ENCODE data around the gene KLK5.

Gene KLK5

GRCh38 chr19:50924586-50924985 is 28.3 kb downstream of the KLK5 start:
- TF ChIP-seq CTCF (conservative IDR thresholded peaks at IDR 0.05; ENCODE audit: low read length): no peak
- no peak overlapping the region for H3K4me3 ChIP-seq (ENCODE audit: low read length)
- DNase-seq (ENCODE audit: low read depth): no peak

GRCh38 chr19:50922317-50922853 is 30.5 kb downstream of the KLK5 start:
- TF ChIP-seq CTCF (conservative IDR thresholded peaks at IDR 0.05; ENCODE audit: low read length): peak; percentile 86
- DNase-seq (ENCODE audit: low read depth): peak; percentile 68
- no peak overlapping the region for H3K4me3 ChIP-seq (ENCODE audit: low read length)

GRCh38 chr19:50921426-50922316 is 31.2 kb downstream of the KLK5 start:
- no peak overlapping the region for H3K4me3 ChIP-seq (ENCODE audit: low read length)
- no peak for TF ChIP-seq CTCF (conservative IDR thresholded peaks at IDR 0.05; ENCODE audit: low read length)
- peak; percentile 36 for DNase-seq (ENCODE audit: low read depth)

GRCh38 chr19:50916069-50916468 is 36.8 kb downstream of the KLK5 start:
- no peak for DNase-seq (ENCODE audit: low read depth)
- no peak overlapping the region for H3K4me3 ChIP-seq (ENCODE audit: low read length)
- no peak for TF ChIP-seq CTCF (conservative IDR thresholded peaks at IDR 0.05; ENCODE audit: low read length)

- DNase-seq (ENCODE audit: low read depth): no peak
- H3K4me3 ChIP-seq (ENCODE audit: low read length): no peak overlapping the region
Measured at GRCh38 chr19:50912727-50913716, 39.8 kb downstream of the KLK5 start.

GRCh38 chr19:50912102-50912599 is 40.7 kb downstream of the KLK5 start:
- DNase-seq (ENCODE audit: low read depth): no peak
- no peak overlapping the region for H3K4me3 ChIP-seq (ENCODE audit: low read length)
- TF ChIP-seq CTCF (conservative IDR thresholded peaks at IDR 0.05; ENCODE audit: low read length): no peak

More at GRCh38 chr19:50912727-50913716, 39.8 kb downstream of the KLK5 start:
- TF ChIP-seq CTCF (conservative IDR thresholded peaks at IDR 0.05; ENCODE audit: low read length): no peak

Data from AG10803 (cell line).